ENCODE measurements around the gene GNAL.

Gene GNAL

GRCh38 chr18:11674119-11674518, 14.9 kb upstream of the GNAL start:
- H3K36me3 ChIP-seq (ENCODE audit: insufficient read depth, low read length), result no peaks in the 10 kb centered on the region
- no peak for ATAC-seq (ENCODE audit: insufficient read depth, low read depth)
- TF ChIP-seq EZH2 (IDR thresholded peaks at IDR 0.05; ENCODE audit: borderline replicate concordance, low read depth, low read length, severe bottlenecking) (no peak), CTCF (IDR thresholded peaks at IDR 0.05; ENCODE audit: borderline replicate concordance, extremely low read depth, low read length, poor library complexity, severe bottlenecking) (no peak)
- DNase-seq, result no peak
- H3K9ac ChIP-seq (ENCODE audit: low read depth, low read length), result no peak overlapping the region
- H4K20me1 ChIP-seq (ENCODE audit: insufficient read depth, low read length), result no peaks in the 10 kb centered on the region
- H3K4me3 ChIP-seq (ENCODE audit: low read depth in 1 of 2, low read length in 2 of 2), result no peak overlapping the region
- no peaks in the 10 kb centered on the region for H3K79me2 ChIP-seq (ENCODE audit: insufficient read depth, low read length)
- H3K4me2 ChIP-seq (ENCODE audit: insufficient read depth, low read length), result no peak overlapping the region
- peaks cover 4% of the 10 kb centered on the region for H3K27me3 ChIP-seq (ENCODE audit: insufficient read depth, low read length, poor library complexity)
- no peak overlapping the region for H2AFZ ChIP-seq (ENCODE audit: low read depth, low read length)
- H3K27ac ChIP-seq (ENCODE audit: low read length), result no peak overlapping the region
- no peaks in the 10 kb centered on the region for H3K9me3 ChIP-seq (ENCODE audit: insufficient read depth, low read length, severe bottlenecking)
- H3K4me1 ChIP-seq (ENCODE audit: insufficient read depth, low read length), result no peaks in the 10 kb centered on the region

- no peaks in the 10 kb centered on the region for H3K9me3 ChIP-seq (ENCODE audit: insufficient read depth, low read length, severe bottlenecking)
- no peak for ATAC-seq (ENCODE audit: insufficient read depth, low read depth)
Measured at GRCh38 chr18:11676386-11676785, 12.7 kb upstream of the GNAL start.

GRCh38 chr18:11676867-11677266, 12.2 kb upstream of the GNAL start:
- H3K27ac ChIP-seq (ENCODE audit: low read length), result no peak overlapping the region
- H3K9me3 ChIP-seq (ENCODE audit: insufficient read depth, low read length, severe bottlenecking), result no peaks in the 10 kb centered on the region
- no peak overlapping the region for H3K9ac ChIP-seq (ENCODE audit: low read depth, low read length)
- H3K4me3 ChIP-seq (ENCODE audit: low read depth in 1 of 2, low read length in 2 of 2), result no peak overlapping the region
- peaks cover 4% of the 10 kb centered on the region for H3K27me3 ChIP-seq (ENCODE audit: insufficient read depth, low read length, poor library complexity)
- no peaks in the 10 kb centered on the region for H3K4me1 ChIP-seq (ENCODE audit: insufficient read depth, low read length)
- DNase-seq (no peak), ATAC-seq (ENCODE audit: insufficient read depth, low read depth) (no peak)
- H2AFZ ChIP-seq (ENCODE audit: low read depth, low read length), result no peak overlapping the region
- TF ChIP-seq CTCF (IDR thresholded peaks at IDR 0.05; ENCODE audit: borderline replicate concordance, extremely low read depth, low read length, poor library complexity, severe bottlenecking) (no peak), EZH2 (IDR thresholded peaks at IDR 0.05; ENCODE audit: borderline replicate concordance, low read depth, low read length, severe bottlenecking) (no peak)
- no peaks in the 10 kb centered on the region for H3K36me3 ChIP-seq (ENCODE audit: insufficient read depth, low read length)
- no peak overlapping the region for H3K4me2 ChIP-seq (ENCODE audit: insufficient read depth, low read length)
- no peaks in the 10 kb centered on the region for H4K20me1 ChIP-seq (ENCODE audit: insufficient read depth, low read length)
- H3K79me2 ChIP-seq (ENCODE audit: insufficient read depth, low read length), result no peaks in the 10 kb centered on the region

More at GRCh38 chr18:11676386-11676785, 12.7 kb upstream of the GNAL start:
- no peaks in the 10 kb centered on the region for H3K36me3 ChIP-seq (ENCODE audit: insufficient read depth, low read length)
- no peak overlapping the region for H3K4me2 ChIP-seq (ENCODE audit: insufficient read depth, low read length)
- H3K4me3 ChIP-seq (ENCODE audit: low read depth in 1 of 2, low read length in 2 of 2), result no peak overlapping the region
- TF ChIP-seq EZH2 (IDR thresholded peaks at IDR 0.05; ENCODE audit: borderline replicate concordance, low read depth, low read length, severe bottlenecking), result no peak
- H3K27me3 ChIP-seq (ENCODE audit: insufficient read depth, low read length, poor library complexity), result peaks cover 4% of the 10 kb centered on the region
- H3K9ac ChIP-seq (ENCODE audit: low read depth, low read length), result no peak overlapping the region
- H3K27ac ChIP-seq (ENCODE audit: low read length), result no peak overlapping the region
- no peaks in the 10 kb centered on the region for H3K4me1 ChIP-seq (ENCODE audit: insufficient read depth, low read length)
- no peak for DNase-seq
- no peaks in the 10 kb centered on the region for H4K20me1 ChIP-seq (ENCODE audit: insufficient read depth, low read length)
- H3K79me2 ChIP-seq (ENCODE audit: insufficient read depth, low read length), result no peaks in the 10 kb centered on the region
- H2AFZ ChIP-seq (ENCODE audit: low read depth, low read length), result no peak overlapping the region

- H3K9ac ChIP-seq (ENCODE audit: low read depth, low read length), result no peak overlapping the region
- TF ChIP-seq EZH2 (IDR thresholded peaks at IDR 0.05; ENCODE audit: borderline replicate concordance, low read depth, low read length, severe bottlenecking), result no peak
- no peak for TF ChIP-seq CTCF (IDR thresholded peaks at IDR 0.05; ENCODE audit: borderline replicate concordance, extremely low read depth, low read length, poor library complexity, severe bottlenecking)
- no peaks in the 10 kb centered on the region for H3K4me1 ChIP-seq (ENCODE audit: insufficient read depth, low read length)
- no peak overlapping the region for H2AFZ ChIP-seq (ENCODE audit: low read depth, low read length)
- no peaks in the 10 kb centered on the region for H3K9me3 ChIP-seq (ENCODE audit: insufficient read depth, low read length, severe bottlenecking)
- H3K4me3 ChIP-seq (ENCODE audit: low read depth in 1 of 2, low read length in 2 of 2), result no peak overlapping the region
- H3K36me3 ChIP-seq (ENCODE audit: insufficient read depth, low read length), result no peaks in the 10 kb centered on the region
- H4K20me1 ChIP-seq (ENCODE audit: insufficient read depth, low read length), result no peaks in the 10 kb centered on the region
- no peak for DNase-seq
- no peaks in the 10 kb centered on the region for H3K79me2 ChIP-seq (ENCODE audit: insufficient read depth, low read length)
- H3K27me3 ChIP-seq (ENCODE audit: insufficient read depth, low read length, poor library complexity), result peaks cover 4% of the 10 kb centered on the region
- H3K27ac ChIP-seq (ENCODE audit: low read length), result no peak overlapping the region
- no peak for ATAC-seq (ENCODE audit: insufficient read depth, low read depth)
- H3K4me2 ChIP-seq (ENCODE audit: insufficient read depth, low read length), result no peak overlapping the region
Measured at GRCh38 chr18:11678211-11678610, 10.9 kb upstream of the GNAL start.

Data from DND-41 (cell line).